ENCODE data around the gene C1orf159.

Gene C1orf159

GRCh38 chr1:1055841-1056736, 59.8 kb downstream of the C1orf159 start:
- DNase-seq, result no peak

- no peak for DNase-seq
Measured at GRCh38 chr1:1054971-1055370, 60.9 kb downstream of the C1orf159 start.

- no peak for DNase-seq
Measured at GRCh38 chr1:1054099-1054700, 61.7 kb downstream of the C1orf159 start.

GRCh38 chr1:1053682-1054081, 62.2 kb downstream of the C1orf159 start:
- no peak for DNase-seq

- DNase-seq, result no peak
Measured at GRCh38 chr1:1053022-1053421, 62.9 kb downstream of the C1orf159 start.

- DNase-seq, result no peak
Measured at GRCh38 chr1:1052003-1052840, 63.7 kb downstream of the C1orf159 start.

GRCh38 chr1:1051127-1051810, 64.6 kb downstream of the C1orf159 start:
- DNase-seq, result no peak

- no peak for DNase-seq
Measured at GRCh38 chr1:1050577-1051052, 65.3 kb downstream of the C1orf159 start.

- DNase-seq, result no peak
Measured at GRCh38 chr1:1049318-1050165, 66.3 kb downstream of the C1orf159 start.

- DNase-seq, result no peak
Measured at GRCh38 chr1:1048765-1049164, 67.1 kb downstream of the C1orf159 start.

GRCh38 chr1:1047963-1048362, 67.9 kb downstream of the C1orf159 start:
- no peak for DNase-seq

GRCh38 chr1:1047407-1047806, 68.5 kb downstream of the C1orf159 start:
- no peak for DNase-seq

GRCh38 chr1:1046767-1047166, 69.1 kb downstream of the C1orf159 start:
- no peak for DNase-seq

GRCh38 chr1:1046243-1046642, 69.6 kb downstream of the C1orf159 start:
- no peak for DNase-seq

GRCh38 chr1:1045129-1045528, 70.8 kb downstream of the C1orf159 start:
- DNase-seq, result no peak

GRCh38 chr1:1044455-1045078, 71.3 kb downstream of the C1orf159 start:
- no peak for DNase-seq

GRCh38 chr1:1043921-1044320, 72.0 kb downstream of the C1orf159 start:
- no peak for DNase-seq

GRCh38 chr1:1043411-1043810, 72.5 kb downstream of the C1orf159 start:
- DNase-seq, result no peak

- no peak for DNase-seq
Measured at GRCh38 chr1:1042835-1043234, 73.1 kb downstream of the C1orf159 start.

- DNase-seq, result no peak
Measured at GRCh38 chr1:1041873-1042272, 74.0 kb downstream of the C1orf159 start.

Data from amygdala (tissue), 56 donors.